ENCODE results near the gene FCRL5. TPM values are rescaled to one million over a fixed set of nuclear protein-coding genes. Genes with fewer than 3 reads are reported as not detected.

The FCRL5 gene
- total RNA-seq, 4 donors from 2014 or later: 0.15 to 1.2 TPM; not detected in 2

DNA sequence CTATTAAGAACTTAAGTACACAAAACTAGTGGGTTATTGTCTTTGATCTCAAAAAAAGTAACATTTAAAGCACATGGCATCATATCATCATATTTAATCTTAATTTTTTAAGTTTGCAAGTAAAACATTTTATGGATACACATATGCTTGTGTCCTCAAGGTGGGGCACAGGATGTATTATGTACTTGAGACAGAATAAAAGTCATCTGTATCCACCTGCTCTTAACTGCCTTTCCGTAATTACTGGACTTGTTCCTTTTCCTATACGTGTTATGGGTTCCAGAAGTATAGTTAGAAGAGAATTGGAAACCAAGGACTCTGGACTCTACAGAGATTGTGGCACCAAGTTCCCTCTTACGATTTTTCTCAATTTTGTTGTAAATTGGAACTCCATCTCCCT lies 79.4 kb downstream of the FCRL5 start:
- intact Hi-C loops (cut with DNase I): no loop called here
- Histone ChIP-seq H3K4me3 (replicated peaks in 1 of 3) (no peak overlapping the region), H3K27me3 (no peaks in the 10 kb centered on the region), H3K27ac (no peak overlapping the region), H3K9me3 (no peaks in the 10 kb centered on the region), H3K36me3 (no peaks in the 10 kb centered on the region), H3K4me1 (no peaks in the 10 kb centered on the region)
- no peak for DNase-seq
- WGBS, 2 donors: 79 to 84% methylated on average over 3 of the region's 3 CpGs
- TF ChIP-seq, protein P1, sequence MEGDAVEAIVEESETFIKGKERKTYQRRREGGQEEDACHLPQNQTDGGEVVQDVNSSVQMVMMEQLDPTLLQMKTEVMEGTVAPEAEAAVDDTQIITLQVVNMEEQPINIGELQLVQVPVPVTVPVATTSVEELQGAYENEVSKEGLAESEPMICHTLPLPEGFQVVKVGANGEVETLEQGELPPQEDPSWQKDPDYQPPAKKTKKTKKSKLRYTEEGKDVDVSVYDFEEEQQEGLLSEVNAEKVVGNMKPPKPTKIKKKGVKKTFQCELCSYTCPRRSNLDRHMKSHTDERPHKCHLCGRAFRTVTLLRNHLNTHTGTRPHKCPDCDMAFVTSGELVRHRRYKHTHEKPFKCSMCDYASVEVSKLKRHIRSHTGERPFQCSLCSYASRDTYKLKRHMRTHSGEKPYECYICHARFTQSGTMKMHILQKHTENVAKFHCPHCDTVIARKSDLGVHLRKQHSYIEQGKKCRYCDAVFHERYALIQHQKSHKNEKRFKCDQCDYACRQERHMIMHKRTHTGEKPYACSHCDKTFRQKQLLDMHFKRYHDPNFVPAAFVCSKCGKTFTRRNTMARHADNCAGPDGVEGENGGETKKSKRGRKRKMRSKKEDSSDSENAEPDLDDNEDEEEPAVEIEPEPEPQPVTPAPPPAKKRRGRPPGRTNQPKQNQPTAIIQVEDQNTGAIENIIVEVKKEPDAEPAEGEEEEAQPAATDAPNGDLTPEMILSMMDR (IDR thresholded peaks at IDR 0.05): no peak
- no peak for TF ChIP-seq POLR2A (IDR thresholded peaks at IDR 0.05)

DNA sequence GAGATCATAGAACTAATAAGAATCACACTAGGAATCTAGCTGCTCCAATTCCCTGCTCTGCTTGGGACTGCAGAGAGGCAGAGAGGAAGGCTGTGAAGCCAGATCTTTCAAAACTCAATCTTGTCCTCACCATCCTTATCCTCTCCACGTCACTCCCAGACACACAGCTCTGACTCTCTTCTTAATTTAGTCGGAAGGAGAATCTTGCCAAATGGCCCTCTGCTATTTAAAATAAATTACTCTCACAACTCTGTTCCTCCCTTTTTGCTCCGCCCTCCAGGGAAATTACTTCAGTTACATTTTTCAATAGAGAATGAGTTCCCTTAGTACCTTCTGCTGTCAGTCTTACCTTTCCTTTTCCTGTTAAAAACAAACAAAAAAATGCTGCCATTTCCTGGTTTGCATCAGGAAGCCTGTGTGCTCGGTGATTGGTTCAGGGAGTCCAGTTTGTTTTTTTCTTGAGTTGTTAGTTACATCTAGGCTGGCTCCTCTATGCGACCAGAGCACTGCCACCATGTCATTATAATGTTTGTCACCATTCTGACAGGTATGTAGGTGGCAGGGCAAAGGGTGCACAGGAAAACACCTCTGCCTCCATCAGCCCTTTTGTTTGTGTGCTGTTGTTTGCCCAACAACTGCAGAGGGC lies 80.1 kb downstream of the FCRL5 start:
- TF ChIP-seq, protein P1 (IDR thresholded peaks at IDR 0.05): no peak
- TF ChIP-seq POLR2A (IDR thresholded peaks at IDR 0.05): no peak
- H3K27me3 ChIP-seq: no peaks in the 10 kb centered on the region
- intact Hi-C loops (cut with DNase I): no loop called here
- no peaks in the 10 kb centered on the region for H3K9me3 ChIP-seq
- no peak overlapping the region for H3K27ac ChIP-seq
- DNase-seq: no peak
- H3K4me3 ChIP-seq (replicated peaks in 1 of 3): no peak overlapping the region
- no peaks in the 10 kb centered on the region for H3K36me3 ChIP-seq
- WGBS, 2 donors: 53 to 62% methylated on average over 5 of the region's 5 CpGs
- no peaks in the 10 kb centered on the region for H3K4me1 ChIP-seq

DNA sequence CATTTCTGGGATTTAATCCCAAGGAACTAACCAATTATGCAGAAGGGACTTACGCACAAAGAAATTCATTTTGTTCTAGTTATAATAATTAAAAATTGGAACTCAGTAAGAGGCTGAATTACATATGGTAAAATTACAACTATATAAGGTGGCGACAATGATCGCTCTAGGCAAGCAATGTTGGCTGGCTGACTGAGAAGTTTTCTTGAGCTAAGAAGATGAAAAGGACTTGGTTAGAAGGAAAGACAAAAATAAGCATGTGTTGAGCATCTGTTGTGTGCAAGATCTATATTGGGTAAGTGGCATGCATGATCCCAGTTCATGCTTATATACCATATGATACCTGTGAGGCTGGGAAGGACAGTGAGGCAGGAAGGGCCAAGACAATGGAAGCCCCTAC lies 80.8 kb downstream of the FCRL5 start:
- Histone ChIP-seq H3K4me1 (no peaks in the 10 kb centered on the region), H3K27ac (no peak overlapping the region), H3K36me3 (no peaks in the 10 kb centered on the region), H3K4me3 (replicated peaks in 1 of 3) (no peak overlapping the region), H3K27me3 (no peaks in the 10 kb centered on the region), H3K9me3 (no peaks in the 10 kb centered on the region)
- 96 to 97% methylated on average over 3 of the region's 3 CpGs for WGBS, 2 donors
- DNase-seq: no peak
- intact Hi-C loops (cut with DNase I): no loop called here
- no peak for TF ChIP-seq POLR2A (IDR thresholded peaks at IDR 0.05)
- TF ChIP-seq, protein P1 (IDR thresholded peaks at IDR 0.05): no peak

DNA sequence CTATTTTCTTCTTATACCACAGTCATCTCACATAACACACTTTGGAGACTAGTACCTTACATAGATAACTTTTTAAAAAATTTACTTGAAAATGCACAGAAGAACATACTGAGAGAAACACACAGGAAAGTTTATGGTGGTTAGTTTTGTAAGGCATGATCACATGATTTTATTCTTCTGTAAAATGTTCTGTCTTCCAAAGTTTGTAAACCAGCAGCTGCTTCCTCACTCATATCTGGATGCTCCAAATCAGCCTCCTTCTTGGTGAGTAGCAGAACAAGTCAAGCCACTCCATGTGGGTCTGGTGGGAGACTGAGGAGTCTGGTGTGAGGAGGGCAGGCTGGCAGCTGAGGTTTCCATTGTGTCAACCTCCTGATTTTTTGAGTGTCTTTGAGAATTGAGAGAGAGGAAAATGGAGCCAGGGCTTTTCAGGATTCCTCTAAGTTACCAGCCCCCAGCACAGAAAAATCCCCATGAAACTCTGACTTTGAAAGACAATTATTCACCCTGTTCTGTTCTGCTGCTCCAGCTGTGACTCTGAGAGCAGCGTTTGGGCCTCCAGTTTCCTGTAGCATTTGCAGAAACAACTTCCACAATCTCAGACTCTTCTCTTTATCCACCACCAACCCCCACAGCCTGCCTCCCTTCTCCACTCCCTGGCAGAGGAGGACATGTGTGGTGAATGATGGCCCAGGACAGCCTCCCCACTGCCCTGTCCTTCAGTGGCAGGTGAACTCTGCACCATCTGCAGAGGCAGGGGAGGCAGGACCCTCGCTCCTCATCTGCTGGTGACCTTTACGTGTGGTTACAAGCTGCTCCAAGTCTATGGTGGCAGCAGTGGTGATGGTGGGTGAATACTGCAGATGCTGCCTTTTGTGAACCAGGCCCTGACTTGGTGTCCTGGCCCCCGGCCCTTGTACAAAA lies 82.3 kb downstream of the FCRL5 start:
- Histone ChIP-seq H3K4me3 (replicated peaks in 1 of 3) (no peak overlapping the region), H3K27me3 (no peaks in the 10 kb centered on the region), H3K36me3 (no peaks in the 10 kb centered on the region), H3K4me1 (no peaks in the 10 kb centered on the region), H3K9me3 (no peaks in the 10 kb centered on the region), H3K27ac (no peak overlapping the region)
- intact Hi-C loops (cut with DNase I): no loop called here
- no peak for DNase-seq
- 74 to 78% methylated on average over 4 of the region's 4 CpGs for WGBS, 2 donors
- TF ChIP-seq POLR2A (IDR thresholded peaks at IDR 0.05): no peak
- TF ChIP-seq, protein P1 (IDR thresholded peaks at IDR 0.05): no peak

DNA sequence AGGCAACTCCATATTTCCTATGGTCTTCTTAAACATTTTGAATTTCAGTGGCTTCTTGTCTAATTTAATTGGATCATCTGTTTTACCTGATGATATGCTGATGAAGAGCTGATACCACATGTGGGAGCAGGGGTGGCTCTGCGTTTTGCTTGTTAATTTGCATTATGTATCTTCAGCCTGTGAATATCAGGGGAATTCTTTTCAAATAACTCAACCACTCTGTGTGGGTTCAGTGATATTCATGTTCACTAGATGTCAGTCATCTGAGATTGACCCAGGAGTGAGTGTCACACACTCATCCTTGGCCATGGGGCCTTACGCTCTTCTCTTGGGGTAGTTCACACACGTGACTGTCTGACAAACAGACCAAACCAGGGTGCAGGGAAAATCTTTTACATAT lies 83.0 kb downstream of the FCRL5 start:
- 90 to 94% methylated on average over 3 of the region's 3 CpGs for WGBS, 2 donors
- TF ChIP-seq POLR2A (IDR thresholded peaks at IDR 0.05): no peak
- TF ChIP-seq, protein P1 (IDR thresholded peaks at IDR 0.05): no peak
- no peak for DNase-seq
- no peaks in the 10 kb centered on the region for H3K27me3 ChIP-seq
- H3K4me3 ChIP-seq (replicated peaks in 1 of 3): no peak overlapping the region
- H3K27ac ChIP-seq: no peak overlapping the region
- H3K9me3 ChIP-seq: no peaks in the 10 kb centered on the region
- no peaks in the 10 kb centered on the region for H3K4me1 ChIP-seq
- H3K36me3 ChIP-seq: no peaks in the 10 kb centered on the region
- intact Hi-C loops (cut with DNase I): no loop called here
